Fibroblast of skin of left biceps (primary cell): ENCODE results near the gene OASL.
"Not testable (repeated sequence)": the region's sequence is repeated elsewhere in the genome, so short reads cannot be mapped to it uniquely, and the experiment has no call there.

Experiments
- DNase-seq, 2 experiments: peaks; one replicate each; pipeline ENCODE4 v3.0.0-alpha.2; 2013; ENCODE audit warnings: low read depth in 2 of 2

Gene OASL, protein sequence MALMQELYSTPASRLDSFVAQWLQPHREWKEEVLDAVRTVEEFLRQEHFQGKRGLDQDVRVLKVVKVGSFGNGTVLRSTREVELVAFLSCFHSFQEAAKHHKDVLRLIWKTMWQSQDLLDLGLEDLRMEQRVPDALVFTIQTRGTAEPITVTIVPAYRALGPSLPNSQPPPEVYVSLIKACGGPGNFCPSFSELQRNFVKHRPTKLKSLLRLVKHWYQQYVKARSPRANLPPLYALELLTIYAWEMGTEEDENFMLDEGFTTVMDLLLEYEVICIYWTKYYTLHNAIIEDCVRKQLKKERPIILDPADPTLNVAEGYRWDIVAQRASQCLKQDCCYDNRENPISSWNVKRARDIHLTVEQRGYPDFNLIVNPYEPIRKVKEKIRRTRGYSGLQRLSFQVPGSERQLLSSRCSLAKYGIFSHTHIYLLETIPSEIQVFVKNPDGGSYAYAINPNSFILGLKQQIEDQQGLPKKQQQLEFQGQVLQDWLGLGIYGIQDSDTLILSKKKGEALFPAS

DNA sequence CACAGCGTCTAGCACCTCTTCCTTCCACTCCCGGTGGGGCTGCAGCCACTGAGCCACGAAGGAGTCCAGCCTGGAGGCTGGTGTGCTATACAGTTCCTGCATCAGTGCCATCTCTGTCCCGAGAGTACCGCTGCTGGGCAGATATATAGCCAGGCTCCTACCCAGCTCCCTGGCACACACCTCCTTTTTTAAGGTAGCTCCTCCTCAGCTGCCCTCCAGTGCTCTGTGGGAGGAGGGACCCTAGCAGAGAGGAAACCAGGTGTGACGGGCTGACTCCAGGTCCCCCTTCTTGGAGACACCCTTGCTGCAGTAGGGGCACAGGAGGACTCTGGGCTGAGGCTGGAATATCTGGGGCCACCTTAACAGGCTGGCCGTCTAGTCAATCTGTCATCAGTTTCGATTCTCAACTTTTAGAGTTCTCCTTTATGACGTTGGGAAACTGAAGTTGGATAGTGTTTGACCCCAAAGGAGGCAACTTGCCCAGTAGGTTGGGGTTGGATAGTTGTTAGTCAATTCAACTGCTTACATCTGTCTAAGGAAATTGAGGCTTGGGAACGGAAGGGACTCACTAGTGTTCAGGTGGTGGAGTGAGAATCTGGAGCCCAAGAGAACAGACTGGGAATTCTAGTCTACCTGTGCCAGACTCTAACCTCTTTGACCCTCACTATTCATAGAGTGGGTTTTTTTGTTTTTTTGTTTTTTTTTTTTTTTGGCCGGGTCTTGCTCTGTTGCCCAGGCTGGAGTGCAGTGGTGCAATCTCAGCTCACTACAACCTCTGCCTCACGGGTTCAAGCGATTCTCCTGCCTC, at the start of gene OASL:
Gene OASL (minus strand): TSS at position 386 of the 808 bp plus-strand sequence. CDS start 275 bp downstream, at position 111.
- DNase-seq = no peak

DNA sequence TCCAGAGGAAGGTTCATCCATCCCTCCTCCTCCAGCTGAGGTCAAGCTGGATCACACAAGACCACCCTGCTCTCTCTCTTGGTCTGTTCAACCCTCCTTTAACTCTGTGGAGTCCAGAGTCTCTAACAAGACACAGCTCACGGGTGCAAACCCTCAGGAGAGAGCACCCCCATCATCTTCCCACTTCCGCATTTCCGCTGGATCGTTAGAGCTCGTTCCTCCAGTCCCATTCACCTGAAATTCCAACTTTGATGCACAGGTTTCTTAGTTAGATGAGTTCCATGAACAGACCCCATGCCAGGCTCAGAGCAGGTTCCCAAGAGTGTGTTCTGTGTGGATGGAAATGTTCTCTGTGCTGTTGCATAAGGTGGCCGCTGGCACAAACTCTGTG, 49.1 kb upstream of the OASL start:
- DNase-seq = no peak

DNA sequence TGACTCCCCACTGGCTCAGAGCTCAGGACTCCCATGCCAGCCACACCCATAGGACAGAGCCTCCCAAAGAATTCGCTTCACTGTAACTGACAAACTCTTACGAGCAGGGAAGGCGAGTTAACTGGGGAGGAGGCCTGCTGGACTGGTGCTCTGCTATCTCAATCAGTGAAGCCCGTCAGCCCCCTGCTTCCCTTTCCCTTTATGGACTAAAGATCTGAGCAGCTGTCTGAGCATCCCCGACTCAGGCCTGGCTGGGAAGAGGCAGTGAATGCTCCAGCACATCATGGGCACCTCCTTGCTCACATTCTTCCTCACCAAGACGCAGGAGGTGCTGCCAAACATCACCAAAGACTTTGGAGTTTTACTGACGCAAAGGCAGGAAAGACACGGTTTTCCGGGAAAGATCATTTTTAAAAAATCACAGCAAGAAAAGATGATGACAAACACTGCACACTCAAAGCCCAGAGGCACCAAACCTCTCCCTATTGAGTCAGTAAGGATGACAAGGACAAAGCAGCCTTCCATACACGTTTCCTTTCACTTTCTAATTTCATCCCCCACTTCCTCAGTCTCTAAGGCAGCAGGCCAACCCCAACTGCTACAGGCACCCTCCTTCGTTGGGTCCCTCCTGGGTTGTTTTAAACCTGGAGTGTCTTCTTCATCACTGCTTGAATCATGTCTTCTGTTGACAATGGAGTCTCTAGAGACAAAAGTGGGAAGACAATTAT, 48.6 kb upstream of the OASL start:
- no peak for DNase-seq

DNA sequence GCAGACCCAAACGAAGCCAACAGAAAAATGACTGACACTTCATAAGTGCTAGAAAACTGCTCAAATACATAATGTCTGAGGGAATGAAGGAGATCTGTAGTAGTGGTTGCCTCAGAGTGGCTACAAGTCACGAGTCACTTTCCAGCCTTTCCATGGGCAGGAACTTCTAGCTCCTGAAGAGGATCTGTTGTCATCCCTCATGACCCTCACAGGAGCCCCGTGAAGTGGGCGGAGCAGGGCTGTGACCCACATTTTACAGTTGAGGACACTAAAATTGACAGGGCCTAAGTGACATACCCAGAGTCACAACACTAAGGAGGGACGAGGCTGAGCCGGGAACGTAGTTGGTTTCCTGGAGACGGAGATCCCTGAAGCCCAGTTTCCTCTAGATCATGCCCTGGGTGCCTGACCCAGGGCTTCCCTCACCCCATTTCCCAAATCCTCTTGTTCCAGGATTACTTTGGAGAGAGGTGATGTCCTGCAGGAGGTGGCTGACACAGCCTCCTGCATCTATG, 47.8 kb upstream of the OASL start:
- no peak for DNase-seq

DNA sequence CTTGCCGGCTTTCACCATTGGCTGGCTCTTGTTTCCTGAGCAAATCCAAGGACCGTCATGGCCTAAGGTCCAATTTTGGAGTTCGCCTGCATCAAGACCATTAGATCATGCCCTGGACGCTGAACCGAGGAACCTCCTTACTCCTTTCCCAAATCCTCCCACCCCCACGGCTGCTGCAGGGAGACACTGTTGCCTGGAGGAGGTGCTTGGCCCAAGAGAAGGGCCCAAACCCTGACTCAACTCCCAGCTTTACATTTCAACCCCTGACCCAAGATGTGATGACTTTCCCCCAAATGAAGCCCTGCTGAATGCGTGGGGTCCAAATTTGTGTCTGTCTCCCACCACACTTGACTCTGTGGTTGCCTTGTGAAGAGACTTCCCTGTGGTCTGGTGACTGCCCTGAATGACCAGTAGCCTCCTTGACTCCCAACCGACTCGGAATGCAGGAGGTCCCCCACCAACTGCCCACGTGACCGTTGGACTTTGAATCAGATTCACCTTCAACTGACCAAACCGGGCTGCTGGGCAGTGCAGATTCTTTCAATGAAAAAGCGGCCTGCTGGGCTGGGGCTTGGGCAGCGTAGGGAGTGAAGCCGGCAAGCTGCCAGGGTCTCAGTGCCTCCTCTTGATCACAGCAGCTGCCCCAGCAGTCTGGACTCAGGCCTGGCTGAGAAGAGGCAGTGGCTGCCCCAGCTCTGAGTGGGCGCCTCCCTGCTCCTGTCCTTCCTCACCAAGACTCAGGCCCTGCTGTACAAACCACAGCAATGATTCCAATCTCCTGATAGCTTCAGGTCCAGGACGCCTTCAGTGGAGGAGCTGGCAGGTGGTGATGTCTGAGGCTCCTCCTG, 46.7 kb upstream of the OASL start:
- no peak for DNase-seq

DNA sequence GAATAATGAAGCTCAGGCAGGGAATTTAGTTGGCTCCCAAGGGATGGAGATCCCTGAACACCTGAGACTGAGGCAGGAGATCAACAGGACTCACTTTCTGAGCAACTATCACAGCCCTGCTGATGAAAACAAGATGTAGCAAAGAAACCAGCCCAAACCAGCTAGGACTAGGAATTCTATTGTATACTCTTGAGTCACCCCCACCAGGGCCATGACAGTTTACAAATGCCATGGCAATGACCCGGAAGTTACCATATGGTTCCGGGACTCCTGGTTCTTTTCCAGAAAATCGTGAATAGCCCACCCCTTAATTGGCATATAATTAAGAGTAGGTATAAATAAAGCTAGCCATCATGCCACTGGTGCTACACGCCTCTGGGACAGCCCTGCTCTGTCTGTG, 46.0 kb upstream of the OASL start:
- DNase-seq = no peak

DNA sequence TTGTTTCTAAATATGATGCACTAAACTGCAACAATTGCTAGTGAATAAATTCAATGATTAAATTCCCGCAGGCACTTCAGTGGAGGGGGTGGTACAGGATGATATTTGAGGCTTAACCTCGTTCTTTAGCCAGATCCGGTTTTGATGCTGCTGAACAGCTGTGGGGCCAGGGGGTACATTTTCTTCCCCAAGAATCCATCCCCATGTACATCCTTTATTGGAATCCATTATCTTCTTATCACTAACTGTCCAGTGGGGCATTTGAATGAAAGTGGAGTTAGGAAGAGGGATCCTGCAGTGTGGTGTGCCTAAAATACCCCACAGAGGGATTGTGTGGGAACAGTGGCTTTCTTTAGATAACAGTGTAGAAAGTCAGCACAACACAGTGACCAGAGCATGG, 45.2 kb upstream of the OASL start:
- DNase-seq = no peak

DNA sequence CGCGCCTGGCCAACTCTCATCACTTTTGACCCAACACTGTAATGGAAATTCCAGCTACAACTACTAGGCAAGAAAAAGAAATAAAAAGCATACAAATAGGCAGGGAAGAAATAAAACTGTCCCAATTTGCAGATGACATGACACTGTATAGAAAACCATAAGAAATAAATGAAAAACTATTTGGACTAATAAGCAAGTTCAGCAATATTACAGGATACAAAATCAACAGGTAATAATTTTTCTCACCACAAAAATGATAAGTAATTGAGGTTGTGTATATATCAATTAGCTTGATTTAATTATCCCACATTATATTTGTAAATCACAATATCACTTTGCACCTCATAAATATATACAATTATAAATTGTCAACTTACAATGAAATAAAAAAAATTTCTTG, 41.9 kb upstream of the OASL start:
- DNase-seq = no peak

DNA sequence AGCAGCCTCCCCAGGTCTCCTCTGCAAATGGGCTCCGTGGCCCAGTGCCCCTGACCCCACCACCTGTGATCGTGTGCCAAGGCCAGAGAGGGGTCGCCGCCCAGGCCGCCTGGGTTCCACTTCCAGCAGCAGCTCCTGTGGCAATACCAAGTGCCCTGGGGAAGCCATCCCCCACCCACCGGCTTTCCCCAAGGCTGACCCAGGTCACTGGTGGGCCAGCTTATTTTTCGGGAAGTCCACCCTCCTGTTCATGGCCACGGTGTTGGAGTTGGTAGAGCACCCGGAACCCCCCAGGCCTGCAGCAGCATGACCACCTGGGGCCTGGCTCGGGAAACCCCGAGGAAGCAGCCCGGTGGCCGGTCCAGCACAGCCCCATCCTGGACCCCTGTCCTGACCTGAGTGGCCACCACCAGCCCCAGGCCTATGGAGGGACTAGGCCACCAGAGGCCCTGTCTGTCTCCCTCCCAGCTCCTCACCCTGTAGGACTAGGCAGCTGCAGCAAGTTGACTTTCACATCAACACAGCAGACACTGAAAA, 40.8 kb upstream of the OASL start:
- no peak for DNase-seq

DNA sequence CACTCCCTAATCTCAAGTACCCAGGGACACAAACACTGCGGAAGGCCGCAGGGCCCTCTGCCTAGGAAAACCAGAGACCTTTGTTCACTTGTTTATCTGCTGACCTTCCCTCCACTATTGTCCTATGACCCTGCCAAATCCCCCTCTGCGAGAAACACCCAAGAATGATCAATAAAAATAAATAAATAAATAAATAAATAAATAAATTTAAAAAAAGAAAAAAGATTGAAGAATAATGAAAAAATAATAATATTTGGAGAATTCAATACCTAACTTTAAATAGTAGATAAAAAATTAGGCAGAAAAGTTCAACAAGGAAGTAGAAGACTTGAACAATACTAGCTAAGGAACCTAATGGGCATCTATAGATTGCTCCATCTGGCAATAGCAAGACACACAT, 38.4 kb upstream of the OASL start:
- DNase-seq = not testable (repeated sequence)

DNA sequence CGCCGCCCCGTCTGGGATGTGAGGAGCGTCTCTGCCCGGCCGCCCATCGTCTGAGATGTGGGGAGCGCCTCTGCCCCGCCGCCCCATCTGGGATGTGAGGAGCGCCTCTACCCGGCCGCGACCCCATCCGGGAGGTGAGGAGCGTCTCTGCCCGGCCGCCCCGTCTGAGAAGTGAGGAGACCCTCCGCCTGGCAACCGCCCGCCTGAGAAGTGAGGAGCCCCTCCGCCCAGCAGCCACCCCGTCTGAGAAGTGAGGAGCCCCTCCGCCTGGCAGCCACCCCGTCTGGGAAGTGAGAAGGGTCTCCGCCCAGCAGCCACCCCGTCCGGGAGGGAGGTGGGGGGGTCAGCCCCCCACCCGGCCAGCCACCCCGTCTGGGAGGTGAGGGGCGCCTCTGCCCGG, 36.9 kb upstream of the OASL start:
- not testable (repeated sequence) for DNase-seq

DNA sequence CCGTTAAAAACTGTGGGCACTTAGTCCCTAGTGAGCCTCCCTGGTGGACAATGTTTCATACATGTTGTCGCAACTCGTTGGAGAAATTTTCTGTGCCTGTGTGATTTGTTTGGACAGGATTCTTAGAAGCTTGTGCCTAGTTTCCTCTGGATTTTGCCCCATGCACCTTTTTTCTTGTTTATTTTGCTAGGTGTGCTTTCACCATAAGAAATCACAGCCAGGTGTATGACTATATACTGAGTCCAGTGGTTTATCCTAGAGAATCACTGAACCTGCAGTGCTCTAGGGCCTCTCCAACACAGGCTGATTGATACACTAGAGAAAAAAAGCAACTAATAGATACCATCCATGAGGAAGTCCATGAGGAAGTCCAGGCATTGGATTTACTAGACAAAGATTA, 33.1 kb upstream of the OASL start:
- DNase-seq = no peak

DNA sequence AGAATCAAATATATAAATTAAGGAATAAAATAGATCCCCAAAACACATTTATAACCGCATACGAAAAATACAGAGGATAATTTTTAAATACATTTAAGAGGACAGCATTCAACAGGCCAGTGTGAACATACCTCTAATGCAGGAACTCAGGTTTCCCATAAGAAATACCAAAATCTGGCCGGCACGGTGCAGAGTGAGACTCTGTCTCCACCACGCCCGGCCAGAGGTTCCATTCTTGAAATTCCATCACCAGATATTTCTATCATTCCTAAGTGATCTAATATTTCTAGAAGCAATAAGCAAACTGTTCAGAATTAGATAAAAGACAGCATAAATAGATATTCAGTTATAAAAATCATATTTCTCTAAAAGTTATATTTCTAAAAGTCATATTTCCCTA, 30.2 kb upstream of the OASL start:
- DNase-seq = no peak

DNA sequence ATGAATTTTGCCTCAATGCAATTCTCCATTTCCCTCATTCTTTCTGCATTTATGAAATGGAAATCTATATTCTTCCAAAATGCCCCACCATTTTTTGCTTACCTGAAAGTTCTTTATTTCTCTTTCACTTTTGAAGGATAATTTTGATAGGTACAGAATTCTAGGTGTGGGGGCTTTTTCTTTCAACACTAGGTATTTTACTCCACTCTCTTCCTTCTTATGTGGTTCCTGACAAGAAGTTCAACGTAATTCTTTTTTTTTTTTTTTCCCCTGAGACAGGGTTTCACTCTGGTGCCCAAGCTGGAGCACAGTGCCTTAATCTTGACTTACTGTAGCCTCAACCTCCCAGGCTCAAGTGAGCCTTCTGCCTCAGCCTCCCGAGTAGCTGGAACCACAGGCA, 26.3 kb upstream of the OASL start:
- no peak for DNase-seq

DNA sequence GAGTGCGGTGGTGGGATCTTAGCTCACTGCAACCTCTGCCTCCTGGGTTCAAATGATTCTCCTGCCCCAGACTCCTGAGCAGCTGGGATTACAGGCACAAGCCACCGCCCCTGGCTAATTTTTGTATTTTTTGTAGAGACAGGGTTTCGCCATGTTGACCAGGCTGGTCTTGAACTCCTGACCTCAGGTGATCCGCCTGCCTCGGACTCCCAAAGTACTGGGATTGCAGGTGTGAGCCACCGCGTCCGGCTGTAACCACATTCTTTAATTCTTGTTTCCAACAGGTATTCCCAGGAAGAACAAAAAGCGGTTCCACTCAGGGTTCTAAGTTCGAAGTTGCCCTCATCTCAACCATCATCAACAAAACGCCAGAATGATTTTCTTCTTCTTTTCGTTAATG, 25.5 kb upstream of the OASL start:
- not testable (repeated sequence) for DNase-seq

DNA sequence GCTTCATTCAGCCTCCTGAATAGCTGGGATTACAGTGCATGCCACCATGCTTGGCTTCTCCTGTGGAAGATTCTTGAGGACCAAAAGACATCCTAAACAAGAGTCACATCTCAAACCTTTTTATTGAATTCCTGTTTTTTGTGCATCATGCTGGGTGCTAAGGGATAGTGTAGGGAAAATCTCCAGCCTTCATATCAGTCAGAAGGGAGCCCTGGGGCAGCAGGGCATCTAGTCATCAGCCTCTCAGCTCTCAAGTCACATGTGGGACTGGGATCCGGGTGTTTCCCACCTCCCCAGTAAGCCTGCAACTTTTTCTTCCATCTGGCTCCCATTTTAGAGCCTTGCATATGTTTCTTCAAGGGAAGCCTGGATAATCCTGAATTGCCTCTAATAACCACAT, 25.1 kb upstream of the OASL start:
- no peak for DNase-seq

DNA sequence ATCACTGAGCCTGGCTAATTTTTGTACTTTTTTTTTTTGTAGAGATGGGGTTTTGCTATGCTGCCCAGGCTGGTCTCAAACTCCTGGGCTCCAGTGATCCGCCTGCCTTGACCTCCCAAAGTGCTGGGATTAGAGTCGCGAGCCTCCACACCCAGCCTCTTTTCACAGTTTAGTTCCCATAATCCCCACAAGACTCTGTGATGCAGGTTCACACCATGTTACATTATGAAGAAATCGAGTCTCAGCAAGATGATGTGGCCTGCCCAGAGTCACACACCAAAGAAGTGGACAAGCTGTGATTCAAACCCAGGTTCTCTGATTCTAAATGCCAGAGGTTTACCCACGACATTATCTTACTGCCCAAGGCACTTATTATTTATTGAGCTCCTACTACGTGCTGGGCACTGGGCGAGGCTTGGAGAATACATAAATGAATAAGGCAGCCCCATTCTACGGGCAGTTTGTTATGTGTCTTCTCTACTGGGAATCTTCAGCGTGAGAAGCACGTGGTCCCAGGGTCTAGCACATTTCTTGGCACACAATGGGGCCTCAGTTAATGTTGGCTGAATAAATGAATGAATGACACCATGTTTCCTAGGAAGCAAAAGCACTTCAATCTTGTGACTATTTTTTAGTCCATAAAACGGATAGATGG, 23.5 kb upstream of the OASL start:
- no peak for DNase-seq

DNA sequence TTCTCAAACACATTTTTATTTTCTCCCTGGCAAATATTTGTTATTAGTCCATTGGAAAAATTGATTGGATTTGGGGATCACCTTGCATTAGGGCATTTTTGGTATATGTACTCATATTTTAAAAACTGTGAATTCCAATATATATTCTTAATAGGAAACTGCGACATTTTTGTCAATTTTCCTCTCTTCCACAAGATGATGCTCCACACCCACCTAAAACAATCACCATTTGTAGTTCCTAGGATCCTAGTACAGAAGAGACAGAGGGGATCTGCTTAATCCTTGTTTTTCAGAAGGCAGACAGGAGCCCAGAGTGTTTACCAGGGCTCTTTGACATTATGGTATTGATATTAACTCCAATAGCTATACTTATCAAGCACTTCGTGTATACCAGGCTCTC, 22.8 kb upstream of the OASL start:
- no peak for DNase-seq

DNA sequence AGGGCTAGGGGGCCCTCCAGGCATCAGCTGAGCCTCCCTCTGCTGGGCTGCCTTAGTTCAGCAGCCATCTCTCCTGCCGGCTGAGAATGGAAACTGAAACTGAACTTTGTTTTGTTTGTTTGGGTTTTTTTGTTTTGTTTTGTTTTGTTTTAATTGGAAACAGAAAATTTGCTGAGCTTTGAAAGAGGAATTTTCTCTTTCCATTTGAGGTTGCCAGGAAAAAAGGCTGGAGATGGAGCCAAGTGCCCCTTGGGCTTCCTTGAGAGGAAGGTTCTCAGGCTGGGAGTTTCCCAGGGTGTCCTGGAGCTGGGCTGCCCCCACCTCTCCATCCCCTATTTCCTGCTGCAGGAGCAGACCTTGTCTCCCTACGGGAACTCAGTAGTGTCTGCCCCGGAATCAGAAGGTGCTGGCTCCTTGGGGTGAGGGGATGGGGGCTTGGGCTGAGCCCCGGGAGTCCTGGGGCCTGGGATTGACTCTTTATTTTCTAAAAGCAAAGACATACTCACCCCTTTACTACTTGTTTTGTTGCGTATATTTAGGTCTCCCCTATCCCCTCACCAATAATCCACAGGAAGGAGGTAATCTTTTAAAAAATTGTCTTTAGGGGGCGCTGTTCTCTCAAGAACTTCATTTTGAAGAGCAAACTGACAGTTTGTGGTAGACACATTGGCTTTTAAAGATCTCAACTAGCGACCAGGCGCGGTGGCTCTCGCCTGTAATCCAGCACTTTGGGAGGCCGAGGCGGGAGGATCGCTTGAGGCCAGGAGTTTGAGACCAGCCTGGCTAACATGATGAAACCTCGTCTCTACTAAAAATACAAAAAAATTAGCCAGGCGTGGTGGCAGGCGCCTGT, 21.3 kb upstream of the OASL start:
- DNase-seq = no peak
